Calu3 (cell line): ENCODE results near the gene AOAH. TPM values are rescaled to one million over a fixed set of nuclear protein-coding genes. Genes with fewer than 3 reads are reported as not detected.

ENCODE experiments used
- BruUV-seq: library from RNA; stranded (reverse); fragments of 400-500 nt; replicated peaks from 2 replicates; lab custom pipeline; 2021; lab: Mats Ljungman, UMichigan
- CTCF ChIA-PET: fragments of 300-600 bp; sonication (Branson Sonifier 250); formaldehyde crosslinking; loops from one replicate; lab custom pipeline; 2022; ENCODE audit warnings: antibody characterized with exemption; lab: Charles Lee
- DNase-seq: peaks from one replicate; pipeline ENCODE4 v3.0.0; 2022
- H3K27ac Mint-ChIP-seq: one replicate; pipeline ENCODE4 v1.8.0; 2022; ENCODE audit warnings: mixed read lengths; ENCODE audit not compliant: unreplicated experiment
- H3K27me3 Mint-ChIP-seq: one replicate; pipeline ENCODE4 v1.8.0; 2022; ENCODE audit warnings: mixed read lengths; ENCODE audit not compliant: unreplicated experiment
- H3K36me3 Mint-ChIP-seq: one replicate; pipeline ENCODE4 v1.8.0; 2022; ENCODE audit warnings: mild to moderate bottlenecking, moderate library complexity, mixed read lengths; ENCODE audit not compliant: insufficient read depth, unreplicated experiment
- H3K4me1 Mint-ChIP-seq: one replicate; pipeline ENCODE4 v1.8.0; 2022; ENCODE audit warnings: mild to moderate bottlenecking, low read depth, mixed read lengths; ENCODE audit not compliant: unreplicated experiment
- H3K4me3 Mint-ChIP-seq: one replicate; pipeline ENCODE4 v1.8.0; 2022; ENCODE audit warnings: mild to moderate bottlenecking, low read depth, moderate library complexity, mixed read lengths; ENCODE audit not compliant: unreplicated experiment
- H3K9me3 Mint-ChIP-seq: one replicate; pipeline ENCODE4 v1.8.0; 2022; ENCODE audit warnings: low read depth, mixed read lengths; ENCODE audit not compliant: unreplicated experiment
- CTCF ChIP-seq: fragments of 200-600 bp; IDR thresholded peaks from one replicate; pipeline ENCODE4 v1.8.0; 2022; ENCODE audit warnings: antibody characterized with exemption; ENCODE audit not compliant: unreplicated experiment
- intact Hi-C: fragments of 100-400 bp; cut with micrococcal nuclease; formaldehyde crosslinking; loops from one replicate; pipeline ENCODE4 v1.10.0; 2022; ENCODE audit not compliant: unreplicated experiment
- total RNA-seq: library from RNA; stranded (reverse); gene quantifications from 2 replicates; pipeline ENCODE4 v1.2.3, GENCODE V29; 2022

Gene AOAH
- total RNA-seq, 1 experiment from 2014 or later: not detected

DNA sequence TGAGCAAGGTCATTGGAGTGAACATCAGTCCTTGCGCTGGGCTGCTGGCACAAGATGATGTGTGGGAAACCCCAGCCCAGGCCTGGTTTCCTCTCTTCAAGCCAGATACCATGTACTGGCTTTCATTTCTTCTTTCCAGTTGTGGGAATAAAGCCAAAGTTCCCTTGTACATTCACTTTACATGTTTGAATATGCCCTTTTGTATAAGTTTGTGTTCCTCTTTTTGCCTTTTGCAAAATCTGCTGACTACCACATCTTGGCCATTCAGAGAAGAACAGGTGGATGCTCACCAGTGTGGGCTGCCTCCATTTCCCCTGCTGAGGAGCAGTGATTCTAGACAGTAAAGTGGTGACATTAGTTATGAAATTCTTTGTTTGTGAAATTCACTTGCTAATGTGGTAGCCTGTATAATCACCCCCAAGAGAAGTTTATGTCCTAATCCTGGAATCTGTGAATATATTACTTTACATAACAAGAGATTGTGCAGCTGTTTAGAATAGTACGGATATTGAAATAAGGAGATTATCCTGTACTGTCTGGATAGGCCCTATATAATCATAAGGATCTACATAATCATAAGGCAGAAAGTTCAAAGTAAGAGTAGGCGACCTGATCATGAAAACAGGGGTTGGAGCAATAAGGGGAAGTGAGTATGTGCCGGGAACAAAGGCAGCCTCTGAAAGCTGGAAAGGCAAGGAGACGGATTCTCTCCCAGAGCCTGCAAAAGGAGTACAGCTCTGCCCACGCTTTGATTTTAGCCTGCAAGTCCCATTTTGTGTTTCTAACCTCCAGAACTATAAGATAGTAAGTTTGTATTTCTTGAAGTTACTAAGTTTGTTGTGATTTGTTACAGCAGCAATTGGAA is 18.8 kb upstream of the AOAH start:
- intact Hi-C loops: no loop called here
- DNase-seq: no peak
- Mint-ChIP-seq H3K27me3 (no peaks in the 10 kb centered on the region), H3K9me3 (no peaks in the 10 kb centered on the region), H3K4me3 (no peak overlapping the region), H3K36me3 (no peaks in the 10 kb centered on the region), H3K4me1 (peaks cover 27% of the 10 kb centered on the region), H3K27ac (no peak overlapping the region)
- CTCF ChIA-PET: no interaction called here
- no TSS peak for BruUV-seq
- no peak for TF ChIP-seq CTCF

DNA sequence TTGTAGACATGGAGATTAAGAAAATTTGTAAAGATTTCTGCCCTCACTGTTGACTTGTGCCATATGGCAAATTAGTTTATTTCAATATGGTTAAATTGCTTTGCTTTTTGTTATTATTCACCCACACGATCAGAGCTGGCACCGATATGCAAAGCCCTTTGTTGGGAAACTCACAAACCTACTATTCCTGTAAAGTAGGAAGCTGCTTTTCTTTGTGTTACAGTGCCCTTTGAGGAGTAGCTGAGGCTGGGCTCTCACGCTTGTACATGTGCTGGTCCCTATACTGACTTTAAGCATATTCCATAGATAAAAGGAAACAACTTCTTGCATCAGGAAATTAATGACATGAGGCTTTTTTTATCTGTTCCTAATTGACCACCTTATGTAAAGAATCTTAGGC is 17.6 kb upstream of the AOAH start:
- no peak overlapping the region for H3K4me3 Mint-ChIP-seq
- H3K36me3 Mint-ChIP-seq: no peaks in the 10 kb centered on the region
- no peak overlapping the region for H3K27ac Mint-ChIP-seq
- TF ChIP-seq CTCF: no peak
- H3K4me1 Mint-ChIP-seq: peaks cover 14% of the 10 kb centered on the region
- H3K9me3 Mint-ChIP-seq: no peaks in the 10 kb centered on the region
- BruUV-seq: no TSS peak
- no peak for DNase-seq
- CTCF ChIA-PET: no interaction called here
- peaks cover 1% of the 10 kb centered on the region for H3K27me3 Mint-ChIP-seq
- intact Hi-C loops: no loop called here

GRCh38 chr7:36739351-36739750 is 15.1 kb upstream of the AOAH start:
- peaks cover 12% of the 10 kb centered on the region for H3K27me3 Mint-ChIP-seq
- H3K9me3 Mint-ChIP-seq: no peaks in the 10 kb centered on the region
- CTCF ChIA-PET: interaction anchor here (1.2 kb wide), 1 partner anchor 55 kb away, joined by 3 read pairs; no protein-coding TSS in a partner anchor
- no peak overlapping the region for H3K27ac Mint-ChIP-seq
- intact Hi-C loops: no loop called here
- no peaks in the 10 kb centered on the region for H3K4me1 Mint-ChIP-seq
- H3K4me3 Mint-ChIP-seq: no peak overlapping the region
- no TSS peak for BruUV-seq
- DNase-seq: no peak
- no peak for TF ChIP-seq CTCF
- H3K36me3 Mint-ChIP-seq: no peaks in the 10 kb centered on the region

GRCh38 chr7:36736899-36737211 is 12.6 kb upstream of the AOAH start:
- DNase-seq: no peak
- no peak overlapping the region for H3K4me3 Mint-ChIP-seq
- CTCF ChIA-PET: no interaction called here
- no TSS peak for BruUV-seq
- no peaks in the 10 kb centered on the region for H3K4me1 Mint-ChIP-seq
- H3K36me3 Mint-ChIP-seq: no peaks in the 10 kb centered on the region
- intact Hi-C loops: no loop called here
- no peak for TF ChIP-seq CTCF
- peaks cover 12% of the 10 kb centered on the region for H3K27me3 Mint-ChIP-seq
- no peak overlapping the region for H3K27ac Mint-ChIP-seq
- H3K9me3 Mint-ChIP-seq: no peaks in the 10 kb centered on the region
